Motor neuron (in vitro differentiated cells): ENCODE results near the gene GANAB. TPM values are rescaled to one million over a fixed set of nuclear protein-coding genes. Genes with fewer than 3 reads are reported as not detected.
"Not testable (repeated sequence)": the region's sequence is repeated elsewhere in the genome, so short reads cannot be mapped to it uniquely, and the experiment has no call there.

Experiments
- ATAC-seq, 8 experiments: fragments of 200-7000 bp; cut with Tn5 transposase; replicated peaks in 6 of 8; 2 replicates each; pipeline ENCODE4 v1.8.0; 2021; ENCODE audit warnings: mild to moderate bottlenecking in 8 of 8, moderate library complexity in 8 of 8
- H3K27ac ChIP-seq, 2 donors: fragments of 250-450 bp; sonication (Bioruptor Pico); 2 replicates each; pipeline ENCODE4 v1.9.0; 2021; ENCODE audit warnings: antibody characterized with exemption in 2 of 2, mild to moderate bottlenecking in 2 of 2, moderate library complexity in 1 of 2
- H3K4me1 ChIP-seq, 2 donors: fragments of 250-450 bp; sonication (Bioruptor Pico); replicated peaks in 1 of 2; 2 replicates each; pipeline ENCODE4 v1.6.1; 2021; ENCODE audit warnings: antibody characterized with exemption in 2 of 2, mild to moderate bottlenecking in 2 of 2, moderate library complexity in 1 of 2
- H3K4me3 ChIP-seq, 5 donors: fragments of 250-450 bp; sonication (Bioruptor Pico); 2 replicates each; pipeline ENCODE4 v1.9.0; 2021; ENCODE audit warnings: antibody characterized with exemption in 5 of 5, mild to moderate bottlenecking in 5 of 5, moderate library complexity in 4 of 5
- WGBS, 10 experiments: fragments of 450-650 bp; shearing (Covaris generic); methylation state at CpG; one replicate each; pipeline ENCODE4 v1.0.0; 2022; 5-methylcytosine and 5-hydroxymethylcytosine counted together
- in situ Hi-C, 9 experiments: fragments of 400-800 bp; cut with MboI; loops; one replicate each; pipeline ENCODE4 v1.15.0; 2021; ENCODE audit warnings: low sequenced_read_pairs in 9 of 9, low pct_unique_long_range_greater_than_20kb in 2 of 9; ENCODE audit not compliant: unreplicated experiment in 9 of 9
- total RNA-seq, 8 experiments: library from RNA; unstranded; fragments of 300-600 nt; gene quantifications; 2 replicates each; pipeline versions ENCODE4 v1.2.3 to v1.2.4, GENCODE V29; 2022

Gene GANAB
- total RNA-seq, 8 experiments from 2014 or later, result 97.8 to 296 (median 172) TPM

DNA sequence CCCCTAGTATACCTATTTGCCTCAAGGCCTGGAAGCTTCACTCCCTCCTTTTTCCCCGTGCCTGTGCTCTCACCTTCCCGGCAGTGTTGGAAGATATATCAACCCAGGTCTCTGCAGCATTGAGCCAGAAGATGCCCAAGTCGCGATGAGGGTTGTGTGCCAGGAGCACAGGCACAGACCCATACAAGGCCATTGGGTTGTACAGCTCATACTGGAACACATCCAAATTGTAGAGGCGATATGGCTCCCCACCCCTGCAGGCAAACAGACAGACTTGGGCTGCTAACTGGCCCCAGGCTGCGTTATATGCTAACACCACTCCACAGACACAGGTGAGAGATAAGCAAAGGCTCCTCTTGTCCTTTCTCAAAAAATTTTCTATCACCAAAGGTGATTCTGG lies 13.9 kb downstream of the GANAB start:
- 67 to 100% (median 90%) methylated on average over 1 to 6 of the region's 6 CpGs; no CpG with 5 or more reads in 6 of the 10 experiments for WGBS, 10 experiments
- no peak for ATAC-seq

DNA sequence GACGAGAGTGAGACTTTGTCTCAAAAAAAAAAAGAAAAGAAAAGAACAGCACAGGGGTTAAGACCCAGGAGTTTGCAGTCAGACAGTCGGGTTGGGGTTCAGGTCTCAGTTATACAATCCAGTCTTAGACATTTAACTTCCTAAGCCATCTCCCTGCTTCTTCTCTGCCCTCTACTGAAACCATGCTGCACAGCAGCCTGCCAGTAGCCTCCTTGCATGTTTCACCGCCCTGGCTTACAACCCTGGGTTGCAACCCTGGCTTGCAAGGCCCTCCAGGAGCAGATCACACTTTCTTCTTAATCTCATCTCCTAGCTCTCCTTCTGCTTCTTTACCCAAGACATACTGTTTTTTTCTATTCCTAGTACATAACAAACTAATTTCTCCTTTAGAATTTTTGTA lies 18.7 kb downstream of the GANAB start:
- no peak overlapping the region for H3K4me3 ChIP-seq
- in situ Hi-C loops, result no loop called here
- H3K27ac ChIP-seq, result no peak overlapping the region
- peak in 1 of 8 experiments; percentile 45 for ATAC-seq
- 58 to 100% (median 98%) methylated on average over 1 to 3 of the region's 3 CpGs; no CpG with 5 or more reads in 2 of the 10 experiments for WGBS, 10 experiments
- H3K4me1 ChIP-seq, result peaks cover under 1% of the 10 kb centered on the region in 2 donors

More for the DNA sequence above, 13.9 kb downstream of the GANAB start:
- in situ Hi-C loops, result no loop called here
- Histone ChIP-seq H3K4me1 (no peaks in the 10 kb centered on the region), H3K4me3 (no peak overlapping the region), H3K27ac (no peak overlapping the region)

DNA sequence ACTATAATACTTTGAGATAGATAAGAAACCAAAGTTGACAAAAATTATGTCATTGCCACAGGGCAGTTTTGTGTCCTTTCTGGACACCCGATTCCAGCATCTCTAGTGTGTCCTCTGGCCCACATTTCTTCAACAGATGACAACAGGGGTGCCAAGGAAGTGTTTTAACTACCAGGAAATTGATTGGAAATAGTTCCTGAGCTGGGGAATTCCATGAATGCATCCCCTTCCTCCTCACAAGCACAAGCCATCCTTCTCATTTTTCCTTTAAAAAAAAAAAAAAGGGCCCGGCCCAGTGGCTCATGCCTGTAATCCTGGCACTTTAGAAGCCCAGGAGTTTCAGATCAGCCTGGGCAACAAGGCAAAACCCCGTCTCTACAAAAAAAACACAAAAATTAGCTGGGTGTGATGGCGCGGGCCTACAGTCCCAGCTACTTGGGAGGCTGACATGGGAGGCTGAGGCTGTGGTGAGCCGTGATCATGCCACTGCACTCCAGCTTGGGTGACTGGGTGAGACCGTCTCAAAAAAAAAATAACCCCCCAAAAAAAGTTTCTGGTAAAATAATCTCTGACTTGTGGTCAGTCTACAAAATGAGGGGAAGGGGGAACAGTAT lies 23.8 kb downstream of the GANAB start:
- peak overlapping the region; percentile 15 to 88 (median 59) for H3K4me3 ChIP-seq
- 58 to 94% (median 90%) methylated on average over 2 to 5 of the region's 7 CpGs; no CpG with 5 or more reads in 4 of the 10 experiments for WGBS, 10 experiments
- in situ Hi-C loops, result no loop called here
- H3K4me1 ChIP-seq, result peaks cover 12 to 14% of the 10 kb centered on the region in 2 donors
- no peak for ATAC-seq
- H3K27ac ChIP-seq, result peak overlapping the region; percentile 78 to 92

DNA sequence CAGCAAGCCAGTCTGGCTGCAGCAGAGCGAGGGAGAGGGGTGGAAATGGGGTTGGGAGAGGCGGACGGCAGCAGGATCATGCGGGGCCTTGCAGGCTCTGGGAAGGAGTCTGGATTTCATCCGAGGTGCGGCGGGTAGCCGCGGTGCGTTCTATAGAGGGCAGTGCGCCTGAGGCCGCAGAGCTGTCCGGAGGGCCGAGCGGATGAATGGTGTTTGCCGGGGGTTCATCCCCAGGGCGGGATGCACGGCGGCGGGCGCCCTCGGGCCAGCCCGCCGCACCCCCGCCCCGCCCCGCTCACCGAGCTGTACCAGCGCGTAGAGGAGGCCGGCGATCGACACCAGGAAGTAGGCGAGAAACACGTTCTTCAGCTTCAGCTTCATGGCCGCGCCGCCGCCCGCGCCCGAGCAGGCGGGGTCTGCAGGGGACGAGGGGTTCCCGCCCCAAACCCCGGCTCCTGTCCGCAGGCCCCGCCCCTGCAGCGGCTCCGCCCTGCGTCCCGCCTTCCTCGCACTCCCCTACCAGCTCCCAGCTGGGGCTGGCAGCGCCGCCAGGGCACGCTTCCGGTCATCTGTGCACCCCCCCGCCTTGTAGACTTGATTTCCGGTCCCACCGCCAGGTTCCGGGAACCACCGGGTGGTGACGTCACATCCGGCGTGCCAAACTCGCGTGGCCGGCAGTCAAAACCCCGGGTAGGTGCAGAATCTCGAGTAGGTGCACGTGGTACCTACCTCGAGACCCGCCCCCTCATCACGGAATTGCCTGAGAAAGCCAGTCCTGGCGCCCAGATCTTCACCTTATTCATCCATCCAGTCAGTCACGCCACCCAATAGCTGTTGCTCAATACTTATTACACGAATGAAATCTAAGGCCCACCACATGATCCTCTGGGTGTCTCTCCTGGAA lies 24.6 kb downstream of the GANAB start, which contains the start of gene B3GAT3:
Gene B3GAT3 (minus strand): TSS at position 420 of the 904 bp plus-strand sequence. CDS start 39 bp downstream, at position 381.
- peak within 1 kb of the TSS; percentile 78 to 92 for H3K27ac ChIP-seq
- in situ Hi-C loops, result no loop called here
- WGBS, 10 experiments, result 0 to 54% (median 10%) methylated on average over 1 to 7 of the region's 77 CpGs; no CpG with 5 or more reads in 2 of the 10 experiments
- peaks cover 12 to 14% of the 10 kb centered on the region in 2 donors for H3K4me1 ChIP-seq
- ATAC-seq, result peak; percentile 90 to 97 (median 96)
- peak within 1 kb of the TSS; percentile 53 to 88 (median 59) for H3K4me3 ChIP-seq

DNA sequence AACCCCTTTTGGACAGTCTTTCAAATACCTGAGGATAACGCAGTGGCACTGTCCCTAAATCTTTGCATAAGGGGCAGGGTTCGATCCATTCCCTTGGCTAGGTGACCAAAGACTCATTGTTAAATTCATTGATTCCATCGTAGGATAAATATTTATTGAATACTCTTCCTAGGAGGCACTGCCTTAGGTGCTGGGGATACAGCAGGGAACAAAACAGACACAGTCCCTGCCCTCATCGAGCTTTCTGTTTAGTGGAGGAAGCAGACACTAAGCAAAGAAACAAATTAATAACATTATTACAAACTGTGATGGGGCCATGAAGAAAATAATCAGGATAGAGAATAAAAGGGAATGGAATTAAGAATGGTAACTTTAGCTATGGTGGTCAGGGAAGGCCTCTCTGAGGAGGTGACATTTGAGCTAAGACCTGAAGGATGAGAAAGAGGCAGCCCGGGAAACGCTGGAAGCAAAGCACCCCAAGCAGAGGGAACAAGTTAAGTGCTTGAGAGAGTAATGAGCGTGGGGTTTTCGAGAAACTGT lies 25.3 kb downstream of the GANAB start:
- in situ Hi-C loops, result no loop called here
- H3K4me1 ChIP-seq, result peaks cover 12 to 14% of the 10 kb centered on the region in 2 donors
- ATAC-seq, result no peak
- H3K27ac ChIP-seq, result peak overlapping the region; percentile 78 to 85
- WGBS, 10 experiments, result 10 to 83% (median 30%) methylated on average over 3 to 7 of the region's 8 CpGs; no CpG with 5 or more reads in 1 of the 10 experiments
- peak overlapping the region; percentile 53 to 88 (median 59) for H3K4me3 ChIP-seq

DNA sequence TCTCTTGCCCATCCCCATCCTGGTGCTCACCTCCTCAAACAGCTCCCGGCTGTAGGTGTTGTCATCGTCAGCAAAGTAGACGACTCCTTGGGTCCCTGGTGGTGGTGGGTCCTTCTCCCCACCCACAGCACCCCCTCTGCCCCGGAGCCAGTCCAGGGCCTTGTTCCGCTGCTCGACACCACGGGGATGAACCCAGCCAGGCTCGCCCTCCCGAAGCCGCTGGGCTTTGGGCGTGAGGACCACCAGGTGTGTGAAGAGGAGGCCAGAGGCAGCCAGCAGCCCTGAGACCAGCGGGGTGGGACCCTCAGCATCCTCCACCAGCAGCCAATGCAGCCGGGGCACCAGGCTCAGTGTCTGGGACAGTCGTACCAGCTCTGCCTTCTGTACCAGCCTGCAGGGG lies 29.5 kb downstream of the GANAB start:
- H3K4me1 ChIP-seq, ATAC-seq, H3K4me3 ChIP-seq, H3K27ac ChIP-seq, in situ Hi-C loops: not testable (repeated sequence)
- WGBS, 10 experiments, result 100% methylated on average over 1 to 3 of the region's 14 CpGs; no CpG with 5 or more reads in 8 of the 10 experiments

DNA sequence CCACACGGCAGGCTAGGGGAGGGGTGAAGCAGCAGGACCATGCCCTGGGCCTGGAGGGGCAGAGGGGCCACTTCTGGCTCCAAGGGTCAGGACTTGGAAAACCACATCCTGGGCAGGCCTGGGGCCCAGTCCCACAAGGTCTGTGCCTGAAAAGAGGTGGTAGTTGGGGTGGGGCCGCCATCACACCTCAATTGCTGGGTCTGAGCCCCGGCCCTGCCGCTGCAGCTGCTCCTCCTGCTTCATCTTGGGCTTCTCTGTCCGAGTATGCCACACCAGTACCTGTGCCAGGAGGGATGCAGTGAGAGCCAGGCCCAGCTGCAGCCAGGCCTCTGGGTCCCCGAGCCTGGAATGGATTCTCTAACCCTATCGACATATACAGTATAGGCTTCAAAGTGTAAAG lies 30.9 kb downstream of the GANAB start:
- Histone ChIP-seq H3K4me3 (no peak overlapping the region), H3K4me1 (peaks cover 3 to 4% of the 10 kb centered on the region in 2 donors), H3K27ac (no peak overlapping the region)
- in situ Hi-C loops, result no loop called here
- ATAC-seq, result no peak
- WGBS, 10 experiments, result 75 to 100% (median 86%) methylated on average over 1 to 3 of the region's 7 CpGs; no CpG with 5 or more reads in 6 of the 10 experiments

DNA sequence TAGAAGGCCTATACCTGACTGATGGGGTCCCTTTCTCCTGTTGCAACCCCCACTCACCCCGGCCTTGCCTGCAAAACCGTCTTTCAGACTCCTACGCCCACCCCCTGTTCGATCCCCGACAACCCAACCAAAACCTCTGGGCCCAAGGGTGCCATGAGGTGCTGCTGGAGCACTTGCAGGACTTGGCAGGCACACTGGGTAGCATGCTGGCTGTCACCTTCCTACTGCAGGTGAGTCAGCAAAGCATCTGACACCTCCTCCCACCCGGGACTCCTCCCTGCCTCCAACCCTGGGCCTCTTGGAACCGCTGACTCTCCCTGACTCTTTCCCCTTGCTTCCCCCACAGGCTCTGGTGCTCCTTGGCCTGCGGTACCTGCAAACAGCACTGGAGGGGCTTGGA lies 32.1 kb downstream of the GANAB start:
- WGBS, 10 experiments, result 60 to 100% (median 100%) methylated on average over 1 of the region's 8 CpGs; no CpG with 5 or more reads in 7 of the 10 experiments
- Histone ChIP-seq H3K4me1 (peaks cover 2 to 3% of the 10 kb centered on the region in 2 donors), H3K27ac (peak overlapping the region in 1 of 2 donors; percentile 10), H3K4me3 (no peak overlapping the region)
- peak in 2 of 8 experiments; percentile 6 to 20 for ATAC-seq
- in situ Hi-C loops, result no loop called here

DNA sequence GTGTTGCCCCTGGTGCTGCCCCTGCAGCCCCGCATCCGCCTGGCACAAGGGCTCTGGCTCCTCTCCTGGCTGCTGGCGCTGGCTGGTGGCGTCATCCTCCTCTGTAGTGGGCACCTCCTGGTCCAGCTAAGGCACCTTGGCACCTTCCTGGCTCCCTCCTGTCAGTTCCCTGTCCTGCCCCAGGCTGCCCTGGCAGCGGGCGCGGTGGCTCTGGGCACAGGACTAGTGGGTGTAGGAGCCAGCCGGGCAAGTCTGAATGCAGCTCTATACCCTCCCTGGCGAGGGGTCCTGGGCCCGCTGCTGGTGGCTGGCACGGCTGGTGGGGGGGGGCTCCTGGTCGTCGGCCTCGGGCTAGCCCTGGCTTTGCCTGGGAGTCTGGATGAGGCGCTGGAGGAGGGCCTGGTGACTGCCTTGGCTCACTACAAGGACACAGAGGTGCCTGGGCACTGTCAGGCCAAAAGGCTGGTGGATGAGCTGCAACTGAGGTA lies 33.1 kb downstream of the GANAB start:
- Histone ChIP-seq H3K27ac (peak overlapping the region in 1 of 2 donors; percentile 10), H3K4me3 (peak overlapping the region in 3 of 5 donors; percentile 35 to 46 (median 44)), H3K4me1 (peaks cover 2 to 3% of the 10 kb centered on the region in 2 donors)
- in situ Hi-C loops, result no loop called here
- peak in 5 of 8 experiments; percentile 1 to 9 (median 4) for ATAC-seq
- 85 to 92% methylated on average over 2 to 4 of the region's 15 CpGs; no CpG with 5 or more reads in 8 of the 10 experiments for WGBS, 10 experiments

DNA sequence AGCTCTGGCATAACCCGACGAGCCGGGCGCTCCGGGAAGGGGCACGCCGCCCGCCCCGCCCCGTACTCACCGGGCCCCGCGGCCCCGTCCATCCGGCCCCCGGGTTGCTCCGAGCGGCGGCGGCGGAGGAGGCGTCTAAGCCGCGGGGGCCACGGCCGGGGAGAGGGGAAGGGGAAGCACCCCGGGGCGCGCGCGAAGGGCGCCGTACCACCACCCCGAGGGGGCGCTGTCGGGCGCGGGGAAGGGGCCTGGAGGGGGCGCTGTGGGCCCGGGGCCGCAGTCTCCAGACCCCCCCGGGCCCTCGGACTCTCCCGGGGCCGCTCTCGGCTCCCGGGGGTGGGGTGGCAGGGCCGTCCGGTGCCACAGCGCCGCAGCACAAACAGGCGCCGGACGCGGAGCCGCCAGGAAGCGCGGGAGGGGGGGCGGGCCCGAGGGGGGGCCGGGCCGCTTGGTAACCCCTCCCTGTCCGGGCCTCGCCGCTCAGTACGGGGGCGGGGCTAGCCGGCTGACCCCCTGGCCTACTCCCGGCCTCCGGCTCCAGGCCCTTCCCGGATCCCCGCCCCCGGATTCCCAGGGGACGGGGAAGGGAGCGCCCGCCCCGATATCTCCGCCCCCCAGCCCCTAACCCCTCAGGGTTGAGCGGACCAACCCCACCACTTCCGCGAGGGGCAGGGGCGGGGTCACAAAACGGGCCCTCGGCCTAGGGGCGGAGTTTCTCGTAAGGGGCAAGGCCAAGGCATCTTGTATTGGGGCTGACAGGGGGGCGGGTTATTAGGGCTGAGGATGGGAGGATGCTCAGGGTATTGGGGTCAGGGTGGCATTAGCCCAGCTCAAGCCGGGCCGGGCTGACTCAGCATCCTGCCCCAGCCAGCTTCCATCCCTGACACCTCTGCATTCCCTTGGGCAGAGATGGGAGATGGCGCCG lies 33.8 kb downstream of the GANAB start, which contains the start of the genes EML3 and ROM1:
Gene EML3 (minus strand): TSS at position 410 of the 925 bp plus-strand sequence. CDS start 318 bp downstream, at position 92.
Gene ROM1 (plus strand): TSS at position 892 of the 925 bp plus-strand sequence. CDS start 25 bp downstream, at position 917.
- peaks cover 2 to 3% of the 10 kb centered on the region in 2 donors for H3K4me1 ChIP-seq
- in situ Hi-C loops, result no loop called here
- peak; percentile 54 to 77 (median 71) for ATAC-seq
- H3K4me3 ChIP-seq, result peak within 1 kb of the TSS; percentile 6 to 46 (median 35)
- no CpG with 5 or more reads among the region's 91 CpGs for WGBS, 10 experiments
- H3K27ac ChIP-seq, result peak within 1 kb of the TSS in 1 of 2 donors; percentile 15

DNA sequence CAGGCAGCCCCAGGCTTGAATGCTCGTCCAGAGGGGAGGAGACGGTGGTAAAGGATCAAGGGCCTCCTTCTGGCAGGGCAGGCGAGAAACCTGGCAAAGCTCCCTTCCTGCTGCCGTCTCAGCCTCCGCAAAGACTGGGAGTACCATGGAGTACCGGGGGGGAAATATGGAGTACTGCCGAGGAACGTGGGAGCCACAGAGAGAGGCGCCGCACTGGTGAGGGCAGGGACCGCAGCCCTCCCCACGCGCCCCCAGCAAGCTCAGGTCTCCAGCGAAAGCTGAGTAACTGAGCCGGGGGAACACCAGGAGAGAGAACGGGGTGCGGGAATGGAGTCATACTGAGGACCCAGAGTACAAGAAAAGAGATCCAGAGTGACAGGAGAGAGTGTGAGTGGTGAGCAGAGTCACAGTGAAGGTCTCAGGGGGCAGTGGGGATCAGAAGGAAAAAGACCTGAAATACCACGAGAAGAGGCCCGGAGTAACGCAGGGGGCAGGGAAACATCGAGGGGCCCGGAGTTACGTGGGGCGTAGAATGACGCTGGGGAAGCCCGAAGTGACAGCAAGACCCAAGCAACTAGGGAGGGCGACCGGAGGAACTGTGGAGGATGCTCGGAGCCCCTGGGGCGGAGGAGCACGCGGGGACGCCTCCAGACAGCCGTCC lies 34.6 kb downstream of the GANAB start:
- ATAC-seq, result peak; percentile 1 to 25 (median 10)
- in situ Hi-C loops, result no loop called here
- WGBS, 10 experiments, result 0 to 30% (median 7%) methylated on average over 1 to 16 of the region's 34 CpGs; no CpG with 5 or more reads in 2 of the 10 experiments
- peak overlapping the region; percentile 6 to 46 (median 35) for H3K4me3 ChIP-seq
- peaks cover 2 to 3% of the 10 kb centered on the region in 2 donors for H3K4me1 ChIP-seq
- peak overlapping the region in 1 of 2 donors; percentile 15 for H3K27ac ChIP-seq
